AG09319 (cell line): Measurements from ENCODE around the gene REV3L.

Source experiments
- DNase-seq: peaks from one replicate; pipeline ENCODE4 v3.0.0-alpha.2; 2010; ENCODE audit warnings: low read depth; ENCODE audit errors: extremely low read depth
- TF ChIP-seq, protein P1 (sequence below): IDR thresholded peaks from 2 replicates; pipeline ENCODE4 v1.5.1; 2011; ENCODE audit warnings: low read depth, mild to moderate bottlenecking, inconsistent platforms, low read length, moderate library complexity

REV3L gene

DNA sequence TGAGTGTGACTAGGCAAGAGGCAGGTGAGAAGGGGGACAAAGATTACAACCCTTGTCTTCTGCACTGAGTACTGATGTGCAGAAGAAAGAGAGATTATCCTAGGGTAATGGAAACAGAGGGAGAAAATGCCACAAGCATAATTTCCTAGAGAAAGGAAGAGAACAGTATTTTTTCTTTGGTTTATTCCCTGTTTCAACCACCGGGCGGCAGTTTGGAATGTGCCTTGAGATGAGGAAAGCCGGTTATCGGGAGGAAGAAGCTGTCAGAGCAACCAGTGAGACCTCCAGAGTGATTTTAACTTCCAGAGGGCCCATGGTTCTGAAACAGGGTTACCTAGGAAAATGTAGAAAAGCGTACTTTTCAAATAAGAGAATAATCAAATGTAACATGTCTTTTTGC lies 121.4 kb downstream of the REV3L start:
- TF ChIP-seq, protein P1, sequence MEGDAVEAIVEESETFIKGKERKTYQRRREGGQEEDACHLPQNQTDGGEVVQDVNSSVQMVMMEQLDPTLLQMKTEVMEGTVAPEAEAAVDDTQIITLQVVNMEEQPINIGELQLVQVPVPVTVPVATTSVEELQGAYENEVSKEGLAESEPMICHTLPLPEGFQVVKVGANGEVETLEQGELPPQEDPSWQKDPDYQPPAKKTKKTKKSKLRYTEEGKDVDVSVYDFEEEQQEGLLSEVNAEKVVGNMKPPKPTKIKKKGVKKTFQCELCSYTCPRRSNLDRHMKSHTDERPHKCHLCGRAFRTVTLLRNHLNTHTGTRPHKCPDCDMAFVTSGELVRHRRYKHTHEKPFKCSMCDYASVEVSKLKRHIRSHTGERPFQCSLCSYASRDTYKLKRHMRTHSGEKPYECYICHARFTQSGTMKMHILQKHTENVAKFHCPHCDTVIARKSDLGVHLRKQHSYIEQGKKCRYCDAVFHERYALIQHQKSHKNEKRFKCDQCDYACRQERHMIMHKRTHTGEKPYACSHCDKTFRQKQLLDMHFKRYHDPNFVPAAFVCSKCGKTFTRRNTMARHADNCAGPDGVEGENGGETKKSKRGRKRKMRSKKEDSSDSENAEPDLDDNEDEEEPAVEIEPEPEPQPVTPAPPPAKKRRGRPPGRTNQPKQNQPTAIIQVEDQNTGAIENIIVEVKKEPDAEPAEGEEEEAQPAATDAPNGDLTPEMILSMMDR: peak; percentile 33
- no peak for DNase-seq

DNA sequence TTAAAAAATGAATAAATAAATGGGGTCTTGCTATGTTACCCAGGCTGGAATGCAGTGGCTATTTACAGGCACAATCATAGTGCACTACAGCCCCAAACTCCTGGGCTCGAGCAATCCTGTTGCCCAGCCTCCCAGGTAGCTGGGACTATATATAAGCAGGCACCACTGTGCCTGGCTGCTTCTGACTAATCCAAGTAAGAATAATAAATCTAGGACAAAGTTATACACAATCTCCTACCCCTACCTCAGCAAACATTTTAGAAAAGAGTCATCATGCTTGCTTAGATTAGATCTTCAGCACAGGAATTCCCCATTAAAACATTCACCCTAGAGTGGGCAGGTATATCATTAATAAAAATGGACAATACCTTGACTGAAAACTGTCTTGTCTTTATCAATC lies 124.6 kb downstream of the REV3L start:
- DNase-seq: no peak
- TF ChIP-seq, protein P1: no peak

DNA sequence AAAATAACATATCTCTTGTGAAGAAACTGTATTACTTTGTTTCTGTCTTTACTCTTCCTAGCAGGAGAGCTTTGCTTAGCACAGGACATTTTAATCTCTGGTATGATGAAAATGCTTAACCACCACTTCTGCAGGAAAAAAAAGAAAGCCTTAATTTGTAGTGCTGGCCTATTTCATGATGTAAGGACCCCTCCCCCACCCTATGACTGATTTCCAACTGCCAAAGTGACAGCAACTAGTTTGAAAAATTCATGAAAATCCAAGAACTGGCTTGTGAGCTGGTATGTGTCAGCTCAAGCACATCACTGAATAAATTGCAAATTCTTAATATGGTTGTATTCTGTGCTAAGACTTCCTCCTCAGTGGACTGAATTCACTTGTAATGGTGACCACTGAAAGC lies 125.3 kb downstream of the REV3L start:
- DNase-seq: no peak
- TF ChIP-seq, protein P1: no peak

DNA sequence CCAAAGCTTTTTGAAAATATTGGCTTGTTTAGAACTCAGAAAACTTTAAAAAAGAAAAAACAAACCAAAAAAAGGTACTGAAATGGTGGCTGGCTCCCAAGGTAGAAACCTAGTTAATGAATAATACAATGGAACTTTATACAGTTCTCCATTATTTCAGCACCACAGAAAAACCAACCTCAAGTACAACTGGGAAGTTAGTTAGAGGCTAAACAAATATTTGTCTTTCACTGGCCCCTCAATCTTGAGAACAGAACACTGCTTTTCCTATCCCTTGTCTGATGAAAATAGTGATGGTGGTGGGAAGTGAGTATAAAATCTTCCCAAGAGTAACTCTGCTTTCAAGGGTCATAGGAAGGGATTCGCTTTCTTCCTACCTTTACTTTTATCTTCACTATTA lies 126.5 kb downstream of the REV3L start:
- no peak for DNase-seq
- TF ChIP-seq, protein P1: no peak

DNA sequence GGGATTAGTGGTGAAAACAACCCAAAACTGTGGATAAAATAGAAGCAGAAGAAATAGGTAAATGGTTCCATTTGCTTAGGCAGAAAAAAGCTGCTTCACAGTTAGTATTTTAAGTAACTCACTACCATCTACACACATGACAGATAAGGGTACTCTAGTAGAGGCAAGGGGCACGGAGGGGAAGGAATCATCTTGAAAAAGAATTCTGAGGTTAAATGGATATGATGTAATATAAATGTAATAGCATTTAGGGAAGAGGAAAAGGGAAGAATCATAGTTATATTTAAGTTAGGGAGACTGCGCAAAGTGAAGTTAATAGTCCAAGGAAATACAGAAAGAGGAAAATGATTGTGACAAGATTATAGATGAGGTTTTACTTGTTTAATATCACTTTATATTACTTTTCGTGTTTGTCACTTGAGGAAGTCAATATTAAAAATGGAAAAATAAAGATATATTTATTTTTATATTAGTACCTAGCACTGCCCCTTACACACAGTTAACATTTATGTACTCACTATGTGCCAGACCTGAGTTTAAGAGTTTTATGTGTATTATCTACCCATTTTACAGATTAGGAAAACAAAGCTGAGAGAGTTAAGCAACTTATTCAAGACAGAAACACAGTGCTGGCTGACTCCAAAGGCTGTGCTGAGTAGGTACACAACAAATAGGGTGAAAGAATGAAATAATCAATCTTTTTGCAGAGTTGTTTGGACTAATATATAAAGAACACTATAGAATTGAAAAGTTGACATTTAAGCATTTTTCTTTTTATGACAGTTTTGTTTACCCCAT lies 128.1 kb downstream of the REV3L start:
- no peak for DNase-seq
- TF ChIP-seq, protein P1: no peak

DNA sequence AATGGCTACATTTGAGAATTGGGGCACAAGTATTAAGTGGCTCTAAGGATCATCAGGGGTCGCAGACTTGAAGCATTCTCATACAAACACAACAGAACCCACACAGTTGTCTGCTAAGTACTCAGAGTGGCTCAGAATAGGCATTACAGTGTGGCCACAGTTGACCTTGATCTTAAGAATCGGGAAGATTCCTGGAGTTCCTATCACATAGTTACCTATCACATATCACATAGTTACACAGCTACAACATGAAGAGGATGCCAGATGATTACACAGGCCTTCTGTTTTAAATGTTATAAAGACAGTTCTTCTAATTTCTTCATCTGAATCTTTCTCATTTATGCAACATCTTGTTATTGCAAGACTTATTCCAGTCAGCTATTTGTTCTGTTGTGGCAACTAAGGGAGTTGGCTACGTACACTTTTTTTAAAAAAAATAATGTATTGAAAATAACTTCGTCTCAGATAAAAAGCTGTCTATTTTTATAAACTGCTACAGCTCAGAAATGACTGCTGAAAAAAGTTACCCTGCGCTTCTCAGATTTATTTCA lies 129.0 kb downstream of the REV3L start:
- TF ChIP-seq, protein P1: no peak
- DNase-seq: no peak

DNA sequence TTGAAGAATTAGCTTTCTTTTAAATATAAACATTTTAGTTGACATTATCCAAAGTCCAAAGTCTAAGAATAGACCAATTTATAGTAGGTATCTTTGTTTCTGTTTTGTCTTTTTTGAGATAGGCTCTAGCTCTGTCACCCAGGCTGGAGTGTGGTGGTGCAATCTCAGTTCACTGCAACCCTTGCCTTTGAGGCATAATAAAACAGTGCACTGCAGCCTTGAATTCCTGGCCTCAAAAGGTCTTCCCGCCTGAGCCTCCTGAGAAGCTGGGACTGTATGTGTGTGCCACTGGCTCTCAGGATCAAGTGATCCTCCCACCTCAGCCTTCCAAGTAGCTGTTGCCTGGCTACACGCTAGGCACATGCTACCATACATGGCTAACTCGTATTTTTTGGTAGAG lies 135.4 kb downstream of the REV3L start:
- DNase-seq: no peak
- TF ChIP-seq, protein P1: no peak
